SK-N-SH treated with all-trans-retinoic acid at 6 μM for 48 hours (cell line): ENCODE measurements around the gene JUND.

Experiments used
- CSDC2 ChIP-seq: fragments of 250-450 bp; sonication (Bioruptor Pico); IDR thresholded peaks from 2 replicates; pipeline ENCODE4 v1.5.0; 2020; ENCODE audit warnings: mild to moderate bottlenecking, moderate library complexity
- ISL1 ChIP-seq: fragments of 250-450 bp; sonication (Bioruptor Pico); IDR thresholded peaks from 2 replicates; pipeline ENCODE4 v2.1.2; 2022; ENCODE audit warnings: mild to moderate bottlenecking, moderate library complexity
- PATZ1 ChIP-seq: fragments of 250-450 bp; sonication (Bioruptor Pico); IDR thresholded peaks from 2 replicates; pipeline ENCODE4 v1.8.0; 2020; ENCODE audit warnings: mild to moderate bottlenecking, moderate library complexity, borderline replicate concordance
- TOX ChIP-seq: fragments of 250-450 bp; sonication (Bioruptor Pico); IDR thresholded peaks from 2 replicates; pipeline ENCODE4 v1.8.0; 2021; ENCODE audit warnings: mild to moderate bottlenecking, moderate library complexity, borderline replicate concordance
- ZNF565 ChIP-seq: fragments of 450-650 bp; formaldehyde crosslinking; conservative IDR thresholded peaks from 2 replicates; pipeline ENCODE4 v1.5.0; 2020; ENCODE audit warnings: low read depth, mild to moderate bottlenecking, moderate library complexity
- ZNF70 ChIP-seq: fragments of 450-650 bp; formaldehyde crosslinking; IDR thresholded peaks from 2 replicates; pipeline ENCODE4 v1.5.0; 2020; ENCODE audit warnings: mild to moderate bottlenecking, moderate library complexity
- TF ChIP-seq, protein P1 (sequence below): fragments of 250-450 bp; sonication (Bioruptor Pico); IDR thresholded peaks from 2 replicates; pipeline ENCODE4 v1.8.0; 2021; ENCODE audit warnings: low read depth, mild to moderate bottlenecking, moderate library complexity, borderline replicate concordance

DNA sequence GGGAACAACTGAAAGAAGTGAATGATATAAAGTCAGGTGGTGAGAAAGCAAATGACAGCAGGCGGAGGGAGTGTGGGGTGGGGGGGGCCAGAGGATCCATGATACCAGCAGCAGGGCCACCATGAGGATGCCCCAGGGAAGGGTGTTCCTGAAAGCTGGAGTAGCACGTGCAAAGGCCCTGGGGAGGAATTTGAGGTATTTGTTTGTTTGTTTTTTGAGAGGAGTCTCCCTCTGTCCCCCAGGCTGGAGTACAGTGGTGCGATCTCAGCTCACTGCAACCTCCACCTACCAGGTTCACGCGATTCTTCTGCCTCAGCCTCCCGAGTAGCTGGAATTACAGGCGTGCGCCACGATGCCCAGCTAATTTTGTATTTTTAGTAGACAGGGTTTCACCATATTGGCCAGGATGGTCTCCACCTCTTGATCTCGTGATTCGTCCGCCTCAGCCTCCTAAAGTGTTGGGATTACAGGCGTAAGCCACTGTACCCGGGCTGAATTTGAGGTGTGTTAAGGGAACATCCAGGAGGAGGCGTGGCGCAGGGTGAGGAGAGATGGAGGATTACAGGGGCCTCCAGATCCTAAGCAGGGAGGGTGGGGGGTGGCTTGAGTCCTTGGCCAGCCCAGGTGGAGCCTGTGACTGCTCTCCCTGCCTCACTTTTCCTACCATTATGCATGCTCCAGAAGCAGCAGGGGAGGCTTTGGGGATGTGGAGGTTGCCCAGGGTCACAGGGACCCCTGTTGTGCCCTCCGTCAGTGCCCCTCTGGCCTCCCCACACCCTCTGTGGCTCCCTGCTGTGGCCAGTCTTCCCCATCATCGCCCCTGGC, 12.4 kb upstream of the JUND start:
- TF ChIP-seq TOX (no peak), ZNF70 (CRISPR knock-in tag) (no peak), CSDC2 (CRISPR knock-in tag) (no peak), ISL1 (no peak), PATZ1 (no peak), ZNF565 (CRISPR knock-in tag) (no peak)
- TF ChIP-seq, protein P1, sequence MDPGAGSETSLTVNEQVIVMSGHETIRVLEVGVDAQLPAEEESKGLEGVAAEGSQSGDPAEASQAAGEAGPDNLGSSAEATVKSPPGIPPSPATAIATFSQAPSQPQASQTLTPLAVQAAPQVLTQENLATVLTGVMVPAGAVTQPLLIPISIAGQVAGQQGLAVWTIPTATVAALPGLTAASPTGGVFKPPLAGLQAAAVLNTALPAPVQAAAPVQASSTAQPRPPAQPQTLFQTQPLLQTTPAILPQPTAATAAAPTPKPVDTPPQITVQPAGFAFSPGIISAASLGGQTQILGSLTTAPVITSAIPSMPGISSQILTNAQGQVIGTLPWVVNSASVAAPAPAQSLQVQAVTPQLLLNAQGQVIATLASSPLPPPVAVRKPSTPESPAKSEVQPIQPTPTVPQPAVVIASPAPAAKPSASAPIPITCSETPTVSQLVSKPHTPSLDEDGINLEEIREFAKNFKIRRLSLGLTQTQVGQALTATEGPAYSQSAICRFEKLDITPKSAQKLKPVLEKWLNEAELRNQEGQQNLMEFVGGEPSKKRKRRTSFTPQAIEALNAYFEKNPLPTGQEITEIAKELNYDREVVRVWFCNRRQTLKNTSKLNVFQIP, result no peak
